22Rv1 (cell line): ENCODE measurements around the gene IMPDH1.

Source experiments
- CTCF ChIP-seq: fragments of 450-650 bp; IDR thresholded peaks from 2 replicates; pipeline ENCODE4 v1.5.1; 2017; ENCODE audit warnings: mild to moderate bottlenecking
- ZFX ChIP-seq: fragments of 450-650 bp; IDR thresholded peaks from 2 replicates; pipeline ENCODE4 v1.6.1; 2017; ENCODE audit warnings: antibody characterized with exemption, borderline replicate concordance

DNA sequence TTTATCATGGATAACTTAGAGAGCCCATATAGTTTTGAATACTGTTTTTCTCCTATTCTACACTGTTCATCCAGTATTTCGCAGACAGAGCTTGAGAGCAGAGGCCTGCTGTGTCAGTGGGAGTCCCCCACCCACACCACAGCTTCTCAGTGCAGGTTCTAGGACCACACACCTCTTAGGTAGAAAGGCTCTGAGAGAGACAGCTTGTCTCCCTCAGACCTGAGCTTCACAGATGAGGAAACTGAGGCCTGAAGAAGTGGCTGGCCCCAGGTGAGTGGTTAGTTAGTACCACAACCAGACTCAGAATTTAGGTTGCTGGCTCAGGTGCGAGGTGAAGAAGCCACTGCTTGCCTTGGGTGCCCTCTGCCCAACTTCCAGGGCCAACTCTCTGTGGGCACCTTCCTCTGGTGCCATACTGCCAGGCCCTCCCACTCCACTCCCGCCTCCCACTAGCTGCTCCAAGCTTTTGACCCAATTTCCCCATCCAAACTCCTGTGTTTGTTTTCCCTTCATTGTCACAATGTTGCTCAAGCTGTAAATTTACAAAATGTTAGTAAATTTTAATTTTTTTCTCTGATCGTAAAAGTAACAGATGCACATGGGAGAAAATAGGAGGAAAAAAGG lies 38.3 kb upstream of the IMPDH1 start:
- TF ChIP-seq ZFX (no peak), CTCF (no peak)
